C1 segment of cervical spinal cord (tissue), 14 donors: ENCODE results near the gene RGS3.

Experiments used
- DNase-seq, 14 donors: peaks; one replicate each; lab custom pipeline; 2025; lab: John Stamatoyannopoulos, UW

RGS3 gene

DNA sequence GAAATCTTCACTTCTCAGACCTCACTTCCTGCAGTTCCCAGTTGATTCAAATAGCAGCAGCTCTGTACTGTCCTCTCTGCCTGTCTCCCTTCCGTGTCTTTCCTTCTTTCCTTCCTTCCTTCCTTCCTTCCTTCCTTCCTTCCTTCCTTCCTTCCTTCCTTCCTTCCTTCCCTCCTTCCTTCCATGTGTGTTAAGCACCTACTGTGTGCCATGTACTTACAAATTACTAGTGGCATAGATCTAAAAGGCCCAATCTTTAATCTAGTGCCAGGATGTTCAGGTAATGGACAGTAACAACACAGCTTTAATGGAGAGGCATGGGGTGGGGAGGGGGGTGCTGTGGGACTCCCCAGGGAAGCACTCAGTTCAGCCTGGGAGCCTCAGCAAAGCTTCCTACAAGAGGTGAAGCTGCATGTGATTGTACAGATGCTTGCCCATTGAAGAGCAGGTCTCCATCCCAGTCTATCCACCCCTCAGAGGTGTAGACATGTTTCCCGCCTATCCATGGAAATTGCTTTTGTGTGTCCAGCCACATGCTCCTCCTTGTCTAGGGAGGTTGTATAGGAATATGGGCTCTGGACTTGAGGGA, 106.0 kb downstream of the RGS3 start:
- no peak for DNase-seq

DNA sequence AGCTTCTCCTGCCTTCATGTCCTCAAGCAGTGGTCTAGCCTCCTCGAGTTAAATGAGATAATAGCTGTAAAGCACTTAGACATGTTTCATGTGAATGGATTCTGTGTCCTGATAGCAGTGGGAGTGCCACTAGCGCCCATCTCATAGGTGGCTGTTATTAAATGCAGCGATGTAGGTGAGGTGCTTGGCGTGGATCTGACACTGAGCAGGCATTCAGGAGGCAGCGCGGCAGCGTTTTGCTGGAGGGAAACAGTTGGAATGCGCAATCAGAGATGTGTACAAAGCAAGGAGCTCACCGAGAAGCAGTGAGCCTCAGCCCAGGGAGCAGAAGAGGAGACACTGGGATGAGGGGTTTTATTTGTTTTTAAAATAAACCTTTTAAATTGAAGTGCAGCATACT, 106.6 kb downstream of the RGS3 start:
- no peak for DNase-seq

DNA sequence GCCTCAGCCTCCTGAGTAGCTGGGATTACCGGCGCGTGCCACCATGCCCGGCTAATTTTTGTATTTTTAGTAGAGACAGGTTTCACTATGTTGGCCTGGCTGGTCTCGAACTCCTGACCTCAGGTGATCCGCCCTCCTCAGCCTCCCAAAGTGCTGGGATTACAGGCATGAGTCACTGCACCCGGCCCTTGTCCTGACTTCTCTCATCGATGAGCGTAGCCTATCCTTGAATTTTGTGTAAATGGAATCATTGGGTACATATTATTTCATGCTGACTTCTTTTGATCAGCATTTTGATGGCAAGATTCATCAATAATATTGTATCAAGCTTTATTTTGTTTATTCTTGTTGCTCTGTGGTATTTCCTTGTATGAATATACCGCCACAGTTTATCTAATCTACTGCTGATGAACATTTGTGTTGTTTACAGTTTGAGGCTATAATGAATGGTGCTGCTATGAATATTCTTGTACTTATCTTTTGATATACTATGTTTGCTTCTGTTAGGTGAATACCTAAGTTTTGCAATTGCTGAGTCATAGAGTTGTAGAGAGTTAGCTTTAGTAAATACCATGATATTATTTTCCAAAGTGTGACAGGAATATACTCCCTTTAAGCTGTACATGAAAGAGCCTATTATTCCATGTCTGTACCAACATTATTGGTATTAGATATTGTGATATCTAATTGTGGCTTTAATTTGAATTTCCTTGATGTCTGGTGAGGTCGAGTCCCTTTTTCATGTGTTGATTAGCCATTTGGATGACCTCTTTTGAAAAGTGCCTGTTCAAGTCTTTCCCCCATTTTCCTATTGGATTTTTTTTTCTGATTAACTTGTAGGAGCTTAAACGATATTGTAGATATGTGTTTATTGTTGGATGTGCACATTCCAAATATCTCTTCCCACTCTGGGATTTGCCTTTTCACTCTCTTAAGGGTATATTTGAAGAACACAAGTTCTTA, 107.5 kb downstream of the RGS3 start:
- DNase-seq, result no peak

DNA sequence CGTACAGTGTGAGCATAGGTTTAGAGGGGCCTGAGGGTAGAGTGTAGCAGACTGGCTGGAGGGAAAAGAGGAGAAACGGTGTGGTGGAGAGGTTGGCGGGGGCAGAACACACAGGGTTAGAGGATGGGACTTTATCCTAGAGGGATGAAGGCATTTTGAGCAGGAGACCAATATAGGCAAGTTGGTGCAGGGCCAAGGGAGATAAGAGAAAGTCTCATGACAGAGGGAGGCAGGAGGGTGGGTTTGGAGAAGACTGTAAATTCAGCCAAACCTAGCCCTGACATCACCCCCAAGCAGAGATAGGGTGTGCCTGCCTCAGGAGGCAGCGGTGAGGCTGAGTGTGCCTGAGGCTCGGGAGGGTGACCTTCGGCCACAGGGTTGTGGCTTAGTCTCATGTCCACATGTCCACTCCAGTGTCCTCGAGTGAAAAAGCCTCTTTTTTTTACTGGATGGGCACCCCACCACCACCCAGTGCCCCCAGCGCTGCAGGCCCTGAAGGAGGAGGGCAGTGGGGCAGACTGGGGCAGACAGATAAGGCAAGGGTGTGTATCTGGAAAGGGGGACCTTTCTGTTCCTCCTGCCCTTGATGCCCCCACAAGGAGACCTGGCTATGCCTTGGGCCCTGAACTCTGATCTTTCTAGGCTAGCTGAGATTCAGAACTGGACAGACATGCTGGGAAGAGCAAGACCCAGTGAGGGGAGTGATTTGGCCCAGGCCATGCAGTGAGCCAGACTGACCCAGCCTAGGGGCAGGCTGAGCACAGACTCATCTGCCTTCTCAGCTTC, 108.7 kb downstream of the RGS3 start:
- no peak for DNase-seq

DNA sequence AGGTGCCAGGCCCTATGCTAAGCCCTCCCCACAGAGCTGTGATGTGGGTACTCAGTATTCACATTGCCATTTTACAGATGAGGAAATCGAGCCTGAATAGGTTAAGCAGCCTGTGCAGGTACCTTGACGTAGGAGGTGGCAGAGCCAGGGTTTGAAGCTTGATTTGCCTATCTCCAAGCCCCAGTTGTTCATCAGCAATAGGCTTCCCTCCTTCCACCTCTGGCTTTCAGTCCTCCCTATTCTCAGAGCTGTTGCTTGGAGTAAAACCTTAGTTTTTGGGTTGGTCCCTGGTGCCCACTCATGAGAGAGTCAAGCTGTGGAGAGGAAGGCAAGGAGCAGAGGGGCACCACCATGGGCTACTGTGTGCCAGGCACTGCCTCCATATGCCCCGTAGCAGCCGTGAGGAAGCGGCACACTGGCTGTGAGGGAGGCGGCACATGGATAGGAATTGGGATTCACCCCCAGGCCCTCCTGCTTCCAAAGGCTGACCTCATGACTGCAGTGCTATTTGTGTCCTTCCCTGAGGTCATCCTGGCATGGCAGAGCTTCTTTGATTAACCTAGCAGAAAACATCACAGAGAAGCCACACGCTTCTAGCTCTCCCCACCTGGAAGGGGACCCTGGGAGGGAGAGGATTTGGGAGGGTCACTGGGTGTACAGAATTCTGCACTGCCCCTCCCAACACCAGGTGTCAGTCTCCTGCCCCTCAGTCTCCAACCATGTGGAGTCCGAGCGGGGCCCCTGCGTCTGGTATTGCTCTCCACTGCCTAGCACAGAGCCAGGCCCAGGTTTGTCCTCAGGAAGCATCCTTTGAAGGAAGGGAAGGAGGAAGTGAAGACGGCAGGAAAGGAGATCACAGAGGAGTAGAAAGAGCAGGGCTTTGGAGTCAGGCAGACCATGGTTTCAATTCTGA, 109.8 kb downstream of the RGS3 start:
- DNase-seq, result no peak

DNA sequence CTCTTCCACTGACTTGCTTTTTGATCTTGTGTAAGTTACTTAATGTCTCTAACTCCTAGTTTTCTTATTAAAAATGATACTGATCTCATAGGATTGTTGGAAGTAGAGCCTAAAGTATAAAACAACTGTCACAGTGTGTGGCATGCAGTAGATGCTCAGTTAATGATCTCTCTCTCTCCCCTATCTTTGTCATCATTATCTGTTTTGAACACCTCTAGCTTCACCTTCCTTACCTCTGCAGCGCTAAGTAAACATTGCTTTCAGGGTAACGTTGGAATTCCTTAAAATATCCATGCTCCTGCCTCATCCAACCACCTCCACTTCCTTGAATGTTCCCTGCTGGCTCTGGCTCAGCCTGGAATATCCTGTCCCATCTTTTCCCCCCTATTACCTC, 110.4 kb downstream of the RGS3 start:
- no peak for DNase-seq

DNA sequence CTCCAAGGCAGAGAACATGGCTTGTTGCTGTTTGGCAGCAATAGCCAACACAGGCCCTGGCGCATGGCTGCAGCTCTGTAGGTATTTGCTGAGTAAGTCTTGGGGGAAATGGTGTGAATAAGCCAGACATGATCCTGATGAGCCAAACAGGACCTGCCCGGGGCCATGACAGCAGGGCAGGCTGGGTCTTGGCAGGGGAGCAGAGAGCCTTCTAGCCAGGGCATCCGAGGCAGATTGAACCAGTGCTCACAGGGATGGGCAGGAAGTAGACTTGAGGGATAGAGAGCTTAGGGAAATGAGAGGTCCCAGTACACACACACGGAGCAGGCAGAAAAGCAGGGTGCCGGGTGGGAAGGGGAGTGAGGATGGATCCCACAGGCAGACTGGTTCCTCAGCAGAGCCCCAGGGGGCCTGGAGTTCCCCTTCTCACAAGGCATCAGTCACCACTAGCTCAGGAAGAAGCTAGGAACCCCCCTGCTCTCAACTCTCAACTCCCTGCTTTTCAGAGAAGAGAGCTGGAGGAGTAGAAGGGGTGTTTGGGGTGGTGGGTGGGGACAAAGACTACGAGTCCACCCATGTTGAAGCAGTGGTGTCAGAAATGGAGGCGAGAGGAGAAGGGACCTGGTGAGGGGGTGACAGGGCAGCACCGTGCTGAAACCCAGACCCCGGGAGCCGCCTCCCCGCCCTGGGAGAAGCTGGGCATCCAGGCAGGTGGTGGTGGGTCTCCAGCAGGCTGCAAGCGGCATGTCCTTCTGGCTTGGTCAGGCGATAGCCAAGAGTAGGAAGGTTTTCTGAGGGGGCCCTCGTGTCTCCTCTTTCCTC, 111.1 kb downstream of the RGS3 start:
- no peak for DNase-seq

DNA sequence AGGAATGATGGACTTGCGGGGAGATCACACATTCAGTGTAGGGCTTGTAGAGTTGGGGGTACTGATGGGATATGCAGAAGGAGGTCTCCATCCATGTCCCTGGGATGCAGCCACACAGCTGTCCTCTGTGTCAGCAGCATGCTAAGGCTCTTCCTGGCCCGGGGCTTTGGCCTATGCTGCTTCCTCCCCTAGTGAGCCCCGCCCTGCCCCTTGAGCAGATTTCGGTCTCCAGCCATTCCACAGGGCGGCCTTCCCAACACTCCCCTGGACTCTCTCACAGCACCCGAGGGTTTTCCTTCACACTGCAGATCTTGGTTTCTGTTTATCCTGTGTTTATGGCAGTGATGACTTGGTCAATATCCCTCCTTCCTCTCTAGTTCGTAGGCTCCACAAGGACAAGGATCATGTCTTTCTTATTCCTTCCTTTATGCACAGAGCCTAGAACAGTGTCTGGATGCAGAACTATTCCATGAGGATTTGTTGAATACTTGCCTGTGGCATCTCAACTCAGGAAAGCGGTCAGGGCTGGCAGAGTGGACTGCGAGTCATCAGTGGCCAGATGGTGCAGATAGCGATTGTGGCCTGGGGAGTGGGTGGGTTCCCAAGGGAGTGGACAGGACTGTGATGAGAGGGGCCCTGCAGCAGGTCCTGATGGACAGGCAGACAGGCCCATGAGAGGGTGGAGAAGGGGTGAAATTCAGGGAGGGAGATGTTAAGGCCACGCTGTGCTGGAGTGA, 114.2 kb downstream of the RGS3 start:
- DNase-seq, result no peak

DNA sequence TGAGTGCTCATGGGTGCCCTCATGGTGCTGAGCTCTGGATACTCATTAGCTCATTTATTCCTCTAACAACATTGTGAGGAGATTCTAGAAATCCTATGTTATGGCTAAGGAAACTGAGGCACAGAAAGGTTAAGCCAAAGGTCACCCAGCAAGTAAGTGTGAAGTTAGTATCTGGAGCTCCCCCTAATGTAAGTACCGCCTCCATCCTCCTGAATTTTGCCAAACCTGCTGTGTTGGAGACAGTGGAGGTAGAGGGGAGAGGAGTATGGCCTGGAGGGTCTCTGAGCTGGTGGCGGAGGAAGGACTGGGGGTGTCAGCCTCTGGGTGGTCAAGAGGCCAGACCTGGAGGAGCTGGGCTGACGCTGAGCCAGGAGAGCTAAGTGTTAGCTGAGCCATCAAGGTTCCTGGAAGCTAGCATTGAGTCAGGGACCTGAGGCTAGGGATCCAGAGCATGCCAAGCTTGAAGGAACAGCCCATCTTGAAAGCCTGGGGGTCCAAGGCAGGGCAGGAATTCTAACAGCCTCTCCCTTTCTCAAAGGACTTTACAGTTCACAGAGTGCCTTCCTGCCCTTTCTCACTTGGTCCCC, 114.8 kb downstream of the RGS3 start:
- peak in 1 of 14 donors; percentile 32 for DNase-seq

DNA sequence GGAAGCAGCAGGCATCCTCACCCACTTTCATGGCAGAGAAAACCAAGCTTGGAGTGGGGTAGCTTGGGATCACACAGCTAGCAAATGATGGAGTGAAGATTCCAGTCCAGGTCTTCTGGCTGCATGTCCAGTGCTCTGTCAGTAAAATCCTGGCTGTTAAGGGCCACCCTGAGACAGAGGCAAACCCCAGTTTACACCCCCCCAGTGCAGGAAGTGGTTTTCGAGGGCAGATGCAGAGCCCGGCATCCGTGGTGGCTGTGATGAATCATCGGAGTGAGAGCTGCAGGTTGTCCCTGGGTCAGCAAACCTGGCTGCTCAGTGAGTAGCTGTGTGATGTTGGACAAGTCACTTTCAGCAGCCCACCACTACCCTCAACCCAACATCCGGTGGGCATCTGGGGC, 115.4 kb downstream of the RGS3 start:
- peak in 3 of 14 donors; percentile 25 to 61 (median 31) for DNase-seq

DNA sequence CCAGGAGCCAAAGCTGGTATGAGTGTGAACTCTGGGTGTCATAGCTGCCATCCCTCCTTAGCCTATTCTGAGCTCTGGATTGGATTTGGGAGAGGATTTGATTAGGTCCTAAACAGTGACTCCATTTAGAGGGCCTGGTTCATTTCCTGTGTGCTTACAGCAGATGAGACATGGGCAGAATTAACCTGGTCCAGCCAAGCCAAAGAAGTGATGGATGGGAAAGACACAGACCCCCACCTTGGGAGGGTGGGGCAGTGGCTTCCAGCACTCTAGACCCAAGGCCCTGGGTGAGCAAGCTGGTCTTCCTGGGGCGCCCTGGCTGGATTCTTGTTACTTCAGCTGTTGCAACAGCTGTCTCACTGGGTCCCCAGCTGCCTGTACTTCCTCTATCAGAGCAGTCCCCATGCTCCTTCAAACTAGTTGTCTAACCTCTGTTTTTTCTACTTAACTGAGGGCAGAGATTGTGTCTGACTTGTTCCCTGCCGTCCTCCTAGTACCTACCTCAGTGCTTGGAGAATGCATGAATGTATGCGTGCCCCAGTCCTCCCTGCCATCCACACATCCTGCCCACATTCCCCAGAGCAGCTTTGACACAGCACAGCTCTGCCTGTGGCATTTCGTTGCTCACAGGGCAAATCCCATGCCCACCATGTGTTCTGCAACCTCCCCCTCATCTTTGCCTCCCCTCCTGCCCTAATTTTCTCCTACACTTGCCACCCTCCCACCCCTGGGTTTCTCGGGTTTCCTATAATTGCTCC, 115.9 kb downstream of the RGS3 start:
- peak in 3 of 14 donors; percentile 26 to 37 (median 32) for DNase-seq

DNA sequence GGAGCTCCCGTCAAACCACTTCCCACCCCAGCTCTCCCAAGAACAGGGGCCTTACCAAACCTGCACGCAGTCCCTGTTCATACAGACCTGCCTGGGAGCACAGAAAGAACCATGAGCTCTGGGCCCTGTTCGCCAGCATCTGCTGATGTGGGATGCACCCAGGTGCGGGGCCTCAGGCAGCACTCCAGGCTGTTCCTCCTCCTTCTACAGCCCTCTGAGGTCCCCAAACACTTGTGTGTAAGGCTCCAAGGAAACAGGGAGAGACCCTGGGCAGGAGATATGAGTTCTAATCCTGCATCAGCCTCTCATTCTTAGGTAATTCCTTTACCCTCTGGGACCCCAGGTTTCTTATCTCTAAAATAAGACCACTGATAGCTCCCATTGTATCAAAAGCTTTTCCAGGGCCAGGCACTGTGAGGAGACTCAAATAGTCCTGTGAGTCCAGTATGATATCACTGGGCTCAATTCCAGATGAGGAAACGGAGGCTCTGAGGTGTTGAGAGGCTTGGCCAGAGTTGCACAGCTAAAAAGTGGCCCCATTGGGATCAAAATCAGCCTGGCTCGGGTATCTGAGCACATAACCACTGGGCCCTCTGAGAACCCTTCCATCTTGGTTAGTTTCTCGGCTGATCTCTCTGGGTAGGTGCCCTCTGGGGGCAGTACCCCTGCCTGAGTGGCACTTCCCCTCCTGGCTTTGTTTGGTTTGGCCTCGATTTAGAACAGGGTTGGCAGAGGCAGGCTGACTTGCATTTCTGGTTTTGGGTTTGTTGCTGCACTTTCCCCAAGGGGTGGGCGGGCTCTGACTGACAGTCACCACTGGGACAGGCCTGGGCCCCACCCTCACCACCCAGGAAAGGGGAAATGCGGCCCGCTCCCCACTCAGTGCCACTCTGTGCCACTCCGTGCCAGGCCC, 116.8 kb downstream of the RGS3 start:
- DNase-seq, result peak in 12 of 14 donors; percentile 29 to 76 (median 60)

DNA sequence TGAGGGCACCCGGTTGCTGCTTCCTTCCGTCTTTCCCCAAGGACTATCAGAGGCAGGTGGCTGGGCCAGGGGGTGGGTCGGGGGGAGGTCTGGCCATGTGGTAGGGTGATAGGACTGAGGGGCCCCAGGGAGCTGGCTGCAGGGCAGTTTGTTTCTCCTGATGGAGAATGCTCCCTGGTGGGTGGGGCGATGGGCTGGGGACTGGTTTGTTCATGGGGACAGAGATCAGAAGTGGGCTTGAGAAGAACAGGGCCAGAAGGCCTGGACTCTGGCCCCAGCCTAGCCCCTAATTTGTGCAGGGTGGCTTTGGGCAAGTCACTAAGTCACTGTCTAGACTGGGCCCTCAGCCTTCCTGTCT, 117.4 kb downstream of the RGS3 start:
- peak in 2 of 14 donors; percentile 53 to 74 for DNase-seq

DNA sequence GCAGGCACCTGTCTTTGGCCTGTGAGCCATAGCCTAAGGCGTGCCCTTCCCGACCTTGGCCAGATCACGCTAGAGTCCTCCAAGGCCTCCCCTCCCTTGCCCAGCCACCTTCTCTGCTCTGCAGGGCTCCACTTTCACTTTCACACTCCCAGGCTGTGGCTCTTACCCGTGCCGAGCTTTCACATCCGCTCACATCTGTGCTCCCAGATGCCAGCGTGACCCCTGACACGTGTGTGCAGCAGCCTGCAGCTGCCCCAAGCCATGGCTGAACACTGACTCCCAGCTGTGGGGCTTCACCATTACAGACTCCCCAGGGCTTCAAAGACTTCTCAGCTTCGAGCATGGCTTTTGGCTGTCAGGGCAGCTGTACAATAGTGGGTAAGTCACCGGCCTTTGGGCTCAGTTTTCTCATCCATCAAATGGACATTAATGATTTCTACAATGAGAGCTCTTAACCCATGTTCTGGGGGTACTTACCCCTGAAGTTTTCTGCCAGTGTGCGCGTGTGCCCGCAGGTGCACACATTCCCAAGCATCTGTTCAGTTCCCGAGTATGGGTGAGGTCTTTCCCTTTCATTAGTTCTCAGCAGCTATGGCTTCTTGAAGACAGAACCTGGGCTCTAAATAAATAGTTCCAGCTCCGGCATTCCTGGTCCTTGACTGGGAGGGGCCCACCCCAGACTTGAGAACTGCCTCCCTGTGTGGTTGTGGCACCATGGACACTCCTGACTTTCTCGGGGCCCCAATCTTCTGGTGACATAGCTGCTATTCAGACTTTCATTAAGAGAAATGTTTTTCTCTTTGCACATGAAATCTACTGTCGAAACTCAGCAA, 118.6 kb downstream of the RGS3 start:
- peak in 11 of 14 donors; percentile 34 to 80 (median 55) for DNase-seq

DNA sequence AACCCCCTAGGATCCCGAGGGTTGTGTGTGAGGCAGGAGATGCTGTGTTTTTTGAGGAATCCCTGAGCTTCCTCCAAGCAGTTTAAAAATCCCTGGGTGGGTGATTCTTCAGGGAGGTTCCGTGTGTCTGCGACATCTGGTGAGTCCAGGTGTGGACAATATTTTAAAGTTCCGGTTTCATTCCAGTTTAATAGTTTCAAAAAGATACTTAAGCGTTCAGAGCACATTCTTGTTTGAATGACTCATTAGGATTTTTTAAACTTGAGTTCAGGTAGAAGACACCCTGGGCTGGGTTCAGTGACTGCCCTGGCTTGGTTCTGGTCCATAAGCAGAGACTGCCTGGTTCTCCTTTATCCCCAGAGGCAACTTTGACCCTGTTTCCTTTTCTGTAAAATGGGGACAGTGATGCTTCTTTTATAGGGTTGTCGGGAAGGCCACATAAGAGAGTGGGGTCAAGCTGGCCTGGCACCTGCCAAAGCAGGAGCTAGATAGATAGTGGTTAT, 119.2 kb downstream of the RGS3 start:
- no peak for DNase-seq
